ENCODE results near the gene NPPA.

Gene NPPA

DNA sequence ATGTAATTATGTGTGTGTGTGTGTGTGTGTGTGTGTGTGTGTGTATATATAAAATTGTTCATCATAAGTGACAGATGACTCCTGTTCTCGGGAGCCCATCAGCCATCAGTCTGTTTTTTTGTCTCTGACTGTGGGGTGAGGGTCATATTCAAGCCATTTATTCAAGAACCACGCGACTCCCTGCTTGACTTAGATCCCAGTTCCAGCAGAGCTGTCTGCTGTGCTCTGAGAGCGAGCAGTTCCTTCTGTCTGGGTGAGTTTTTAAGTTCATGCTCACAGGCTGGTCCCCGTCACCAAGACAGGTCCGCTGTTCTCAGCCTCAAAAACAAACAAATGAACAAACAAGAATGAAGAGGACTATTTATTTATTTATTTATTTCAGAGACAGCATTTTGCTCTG is 29.5 kb upstream of the NPPA start:
- WGBS (ENCODE audit: extremely low coverage, insufficient coverage, insufficient read length) = no CpG with 5 or more reads among the region's 6 CpGs
- no peak overlapping the region for H4K8ac ChIP-seq (ENCODE audit: low read depth, low read length)

GRCh38 chr1:11875094-11875493 is 27.5 kb upstream of the NPPA start:
- Histone ChIP-seq H2AFZ (ENCODE audit: insufficient read depth, low read length, poor library complexity) (no peak overlapping the region), H3K4me2 (ENCODE audit: low read length) (no peak overlapping the region), H3K36me3 (ENCODE audit: control insufficient read depth in 1 of 2, insufficient read depth in 2 of 2, low read length in 2 of 2) (no peaks in the 10 kb centered on the region), H3K4me3 (ENCODE audit: low read depth, low read length) (no peak overlapping the region), H3K9ac (ENCODE audit: low read length) (no peak overlapping the region), H3K9me3 (ENCODE audit: insufficient read depth, low read depth, low read length) (peaks cover 2% of the 10 kb centered on the region), H3K14ac (ENCODE audit: low read length) (no peak overlapping the region), H2BK5ac (ENCODE audit: low read depth, low read length, poor library complexity) (no peak overlapping the region), H4K8ac (ENCODE audit: low read depth, low read length) (no peak overlapping the region), H2BK12ac (ENCODE audit: low read length) (no peak overlapping the region), H3K79me1 (ENCODE audit: low read length) (no peaks in the 10 kb centered on the region), H2AK5ac (ENCODE audit: low read length) (no peak overlapping the region), H4K12ac (ENCODE audit: low read depth, low read length) (no peak overlapping the region), H3K18ac (ENCODE audit: low read length) (no peak overlapping the region), H3K27me3 (ENCODE audit: insufficient read depth, low read length) (no peaks in the 10 kb centered on the region), H3K4ac (ENCODE audit: low read depth, low read length) (no peak overlapping the region), H2BK120ac (ENCODE audit: insufficient read depth, low read length, poor library complexity) (no peak overlapping the region), H4K91ac (ENCODE audit: low read depth, low read length) (no peak overlapping the region), H3K27ac (ENCODE audit: low read depth, low read length) (no peak overlapping the region), H3K23ac (ENCODE audit: low read length) (no peak overlapping the region), H3K4me1 (ENCODE audit: control insufficient read depth in 1 of 2, insufficient read depth in 2 of 2, low read length in 2 of 2) (peaks cover 1 to 4% of the 10 kb centered on the region in 2 experiments), H3K79me2 (ENCODE audit: control insufficient read depth, insufficient read depth, low read length, poor library complexity) (no peaks in the 10 kb centered on the region)
- no peak for DNase-seq
- WGBS (ENCODE audit: extremely low coverage, insufficient coverage, insufficient read length) = no CpG with 5 or more reads among the region's 10 CpGs

More for the DNA sequence above, 29.5 kb upstream of the NPPA start:
- no peaks in the 10 kb centered on the region for H3K79me2 ChIP-seq (ENCODE audit: control insufficient read depth, insufficient read depth, low read length, poor library complexity)
- H3K79me1 ChIP-seq (ENCODE audit: low read length) = no peaks in the 10 kb centered on the region
- no peaks in the 10 kb centered on the region for H3K36me3 ChIP-seq (ENCODE audit: control insufficient read depth in 1 of 2, insufficient read depth in 2 of 2, low read length in 2 of 2)
- H3K4ac ChIP-seq (ENCODE audit: low read depth, low read length) = no peak overlapping the region
- no peaks in the 10 kb centered on the region for H3K27me3 ChIP-seq (ENCODE audit: insufficient read depth, low read length)
- H2BK5ac ChIP-seq (ENCODE audit: low read depth, low read length, poor library complexity) = no peak overlapping the region
- no peak overlapping the region for H4K91ac ChIP-seq (ENCODE audit: low read depth, low read length)
- DNase-seq = no peak
- no peak overlapping the region for H3K4me3 ChIP-seq (ENCODE audit: low read depth, low read length)
- peaks cover 4% of the 10 kb centered on the region for H3K9me3 ChIP-seq (ENCODE audit: insufficient read depth, low read depth, low read length)
- H3K14ac ChIP-seq (ENCODE audit: low read length) = no peak overlapping the region
- H2BK120ac ChIP-seq (ENCODE audit: insufficient read depth, low read length, poor library complexity) = no peak overlapping the region
- H3K18ac ChIP-seq (ENCODE audit: low read length) = no peak overlapping the region
- H3K9ac ChIP-seq (ENCODE audit: low read length) = no peak overlapping the region
- H2BK12ac ChIP-seq (ENCODE audit: low read length) = no peak overlapping the region
- H4K12ac ChIP-seq (ENCODE audit: low read depth, low read length) = no peak overlapping the region
- H3K4me2 ChIP-seq (ENCODE audit: low read length) = no peak overlapping the region
- no peak overlapping the region for H2AFZ ChIP-seq (ENCODE audit: insufficient read depth, low read length, poor library complexity)
- no peak overlapping the region for H3K27ac ChIP-seq (ENCODE audit: low read depth, low read length)
- H3K4me1 ChIP-seq (ENCODE audit: control insufficient read depth in 1 of 2, insufficient read depth in 2 of 2, low read length in 2 of 2) = peaks cover 1 to 4% of the 10 kb centered on the region in 2 experiments
- no peak overlapping the region for H3K23ac ChIP-seq (ENCODE audit: low read length)
- no peak overlapping the region for H2AK5ac ChIP-seq (ENCODE audit: low read length)

GRCh38 chr1:11874624-11875023 is 27.0 kb upstream of the NPPA start:
- Histone ChIP-seq H3K9me3 (ENCODE audit: insufficient read depth, low read depth, low read length) (peaks cover 2% of the 10 kb centered on the region), H4K91ac (ENCODE audit: low read depth, low read length) (no peak overlapping the region), H4K8ac (ENCODE audit: low read depth, low read length) (no peak overlapping the region), H3K79me2 (ENCODE audit: control insufficient read depth, insufficient read depth, low read length, poor library complexity) (no peaks in the 10 kb centered on the region), H3K23ac (ENCODE audit: low read length) (no peak overlapping the region), H3K18ac (ENCODE audit: low read length) (no peak overlapping the region), H3K79me1 (ENCODE audit: low read length) (no peaks in the 10 kb centered on the region), H3K27me3 (ENCODE audit: insufficient read depth, low read length) (no peaks in the 10 kb centered on the region), H3K4ac (ENCODE audit: low read depth, low read length) (no peak overlapping the region), H2AK5ac (ENCODE audit: low read length) (no peak overlapping the region), H3K4me3 (ENCODE audit: low read depth, low read length) (no peak overlapping the region), H3K9ac (ENCODE audit: low read length) (no peak overlapping the region), H2AFZ (ENCODE audit: insufficient read depth, low read length, poor library complexity) (no peak overlapping the region), H3K36me3 (ENCODE audit: control insufficient read depth in 1 of 2, insufficient read depth in 2 of 2, low read length in 2 of 2) (no peaks in the 10 kb centered on the region), H2BK5ac (ENCODE audit: low read depth, low read length, poor library complexity) (no peak overlapping the region), H3K4me1 (ENCODE audit: control insufficient read depth in 1 of 2, insufficient read depth in 2 of 2, low read length in 2 of 2) (peaks cover 1 to 4% of the 10 kb centered on the region in 2 experiments), H3K27ac (ENCODE audit: low read depth, low read length) (no peak overlapping the region), H4K12ac (ENCODE audit: low read depth, low read length) (no peak overlapping the region), H2BK120ac (ENCODE audit: insufficient read depth, low read length, poor library complexity) (no peak overlapping the region), H3K14ac (ENCODE audit: low read length) (no peak overlapping the region), H3K4me2 (ENCODE audit: low read length) (no peak overlapping the region), H2BK12ac (ENCODE audit: low read length) (no peak overlapping the region)
- no CpG with 5 or more reads among the region's 6 CpGs for WGBS (ENCODE audit: extremely low coverage, insufficient coverage, insufficient read length)
- no peak for DNase-seq

GRCh38 chr1:11874258-11874562 is 26.6 kb upstream of the NPPA start:
- no peaks in the 10 kb centered on the region for H3K79me2 ChIP-seq (ENCODE audit: control insufficient read depth, insufficient read depth, low read length, poor library complexity)
- WGBS (ENCODE audit: extremely low coverage, insufficient coverage, insufficient read length) = no CpG with 5 or more reads among the region's 10 CpGs
- H3K18ac ChIP-seq (ENCODE audit: low read length) = no peak overlapping the region
- H2BK5ac ChIP-seq (ENCODE audit: low read depth, low read length, poor library complexity) = no peak overlapping the region
- no peak overlapping the region for H3K4ac ChIP-seq (ENCODE audit: low read depth, low read length)
- no peaks in the 10 kb centered on the region for H3K27me3 ChIP-seq (ENCODE audit: insufficient read depth, low read length)
- H2AK5ac ChIP-seq (ENCODE audit: low read length) = no peak overlapping the region
- peak in 1 of 2 donors; percentile 18 for DNase-seq
- H3K4me2 ChIP-seq (ENCODE audit: low read length) = no peak overlapping the region
- H3K9me3 ChIP-seq (ENCODE audit: insufficient read depth, low read depth, low read length) = peaks cover 2% of the 10 kb centered on the region
- H3K27ac ChIP-seq (ENCODE audit: low read depth, low read length) = no peak overlapping the region
- H3K4me3 ChIP-seq (ENCODE audit: low read depth, low read length) = no peak overlapping the region
- peaks cover 1 to 4% of the 10 kb centered on the region in 2 experiments for H3K4me1 ChIP-seq (ENCODE audit: control insufficient read depth in 1 of 2, insufficient read depth in 2 of 2, low read length in 2 of 2)
- no peak overlapping the region for H4K8ac ChIP-seq (ENCODE audit: low read depth, low read length)
- H4K12ac ChIP-seq (ENCODE audit: low read depth, low read length) = no peak overlapping the region
- no peak overlapping the region for H3K23ac ChIP-seq (ENCODE audit: low read length)
- H2AFZ ChIP-seq (ENCODE audit: insufficient read depth, low read length, poor library complexity) = no peak overlapping the region
- no peak overlapping the region for H2BK12ac ChIP-seq (ENCODE audit: low read length)
- no peaks in the 10 kb centered on the region for H3K79me1 ChIP-seq (ENCODE audit: low read length)
- H2BK120ac ChIP-seq (ENCODE audit: insufficient read depth, low read length, poor library complexity) = no peak overlapping the region
- no peak overlapping the region for H4K91ac ChIP-seq (ENCODE audit: low read depth, low read length)
- no peaks in the 10 kb centered on the region for H3K36me3 ChIP-seq (ENCODE audit: control insufficient read depth in 1 of 2, insufficient read depth in 2 of 2, low read length in 2 of 2)
- no peak overlapping the region for H3K9ac ChIP-seq (ENCODE audit: low read length)
- H3K14ac ChIP-seq (ENCODE audit: low read length) = no peak overlapping the region
